SK-N-SH (cell line): ENCODE measurements around the gene IGFL1. TPM values are rescaled to one million over a fixed set of nuclear protein-coding genes. Genes with fewer than 3 reads are reported as not detected.
"Not testable (repeated sequence)": the region's sequence is repeated elsewhere in the genome, so short reads cannot be mapped to it uniquely, and the experiment has no call there.

ENCODE experiments used
- CTCF ChIA-PET: fragments of 300-600, 350-600 bp; formaldehyde crosslinking; extraction: SDS; loops from one replicate; lab custom pipeline; 2021; lab: Yijun Ruan, JAX
- POLR2A ChIA-PET: fragments of 350-600 bp; sonication (Branson Sonifier 250); formaldehyde crosslinking; extraction: SDS; loops from one replicate; lab custom pipeline; 2020; ENCODE audit warnings: antibody characterized with exemption, inconsistent platforms; lab: Yijun Ruan, JAX
- DNase-seq: peaks from one replicate; pipeline ENCODE4 v3.0.0; 2012
- H2AFZ ChIP-seq: fragments of 200-600 bp; sonication (generic); 2 replicates; pipeline ENCODE4 v1.8.1; 2016; ENCODE audit warnings: antibody characterized with exemption, mild to moderate bottlenecking, low read depth
- H3F3A ChIP-seq: fragments of 200-600 bp; sonication (generic); replicated peaks from 2 replicates; pipeline ENCODE3; 2016; ENCODE audit warnings: antibody characterized with exemption, mild to moderate bottlenecking; ENCODE audit not compliant: insufficient read depth
- H3K27ac ChIP-seq, 2 experiments: fragments of 200-500 bp in 1 of 2; fragments of 200-600 bp in 1 of 2; sonication (Bioruptor generic) in 1 of 2; sonication (generic), shearing (Covaris generic) in 1 of 2; 2 replicates each; pipeline versions ENCODE4 v1.5.1 to v1.6.1; 2014 to 2016; ENCODE audit warnings: low read depth in 2 of 2, inconsistent platforms in 1 of 2, low read length in 1 of 2, mild to moderate bottlenecking in 1 of 2, mixed read lengths in 1 of 2
- H3K27me3 ChIP-seq: fragments of 200-600 bp; sonication (generic), shearing (Covaris generic); 2 replicates; pipeline ENCODE4 v1.6.1; 2016; ENCODE audit warnings: mixed run types; ENCODE audit not compliant: insufficient read depth
- H3K36me3 ChIP-seq, 2 experiments: fragments of 200-500 bp in 1 of 2; fragments of 200-600 bp in 1 of 2; sonication (Bioruptor generic) in 1 of 2; sonication (generic) in 1 of 2; replicated peaks in 1 of 2; 2 replicates each; pipeline versions ENCODE3 to v1.5.1; 2014 to 2016; ENCODE audit warnings: low read length in 1 of 2, mild to moderate bottlenecking in 1 of 2; ENCODE audit not compliant: insufficient read depth in 2 of 2, control insufficient read depth in 1 of 2
- H3K4me1 ChIP-seq, 2 experiments: fragments of 200-500 bp in 1 of 2; fragments of 200-600 bp in 1 of 2; sonication (Bioruptor generic) in 1 of 2; sonication (generic), shearing (Covaris generic) in 1 of 2; 2 replicates each; pipeline versions ENCODE4 v1.5.1 to v1.6.1; 2014 to 2016; ENCODE audit warnings: low read depth in 1 of 2, low read length in 1 of 2, mixed run types in 1 of 2; ENCODE audit not compliant: insufficient read depth in 2 of 2, control insufficient read depth in 1 of 2
- H3K4me2 ChIP-seq: fragments of 200-600 bp; sonication (generic), shearing (Covaris generic); 2 replicates; pipeline ENCODE4 v1.6.1; 2017; ENCODE audit warnings: mixed run types
- H3K4me3 ChIP-seq, 2 experiments: fragments of 200-500 bp in 1 of 2; fragments of 200-600 bp in 1 of 2; sonication (Bioruptor generic) in 1 of 2; sonication (generic), shearing (Covaris generic) in 1 of 2; 2 replicates each; pipeline versions ENCODE4 v1.5.1 to v1.8.1; 2014 to 2016; ENCODE audit warnings: low read depth in 2 of 2, inconsistent platforms in 1 of 2, low read length in 1 of 2, mild to moderate bottlenecking in 1 of 2, mixed read lengths in 1 of 2, moderate library complexity in 1 of 2
- H3K79me2 ChIP-seq: fragments of 200-600 bp; sonication (generic); 2 replicates; pipeline ENCODE4 v1.8.1; 2017; ENCODE audit warnings: mild to moderate bottlenecking; ENCODE audit not compliant: insufficient read depth
- H3K9ac ChIP-seq: fragments of 200-600 bp; sonication (generic); 2 replicates; pipeline ENCODE4 v1.6.1; 2017; ENCODE audit warnings: mixed run types
- H3K9me2 ChIP-seq: fragments of 200-600 bp; sonication (generic); 2 replicates; pipeline ENCODE4 v1.6.1; 2017; ENCODE audit warnings: mixed run types
- H3K9me3 ChIP-seq: fragments of 200-600 bp; sonication (generic); 2 replicates; pipeline ENCODE4 v1.6.1; 2017; ENCODE audit warnings: mixed run types, mild to moderate bottlenecking, moderate library complexity
- H4K20me1 ChIP-seq: fragments of 200-600 bp; sonication (generic); 2 replicates; pipeline ENCODE4 v1.6.1; 2017; ENCODE audit warnings: mild to moderate bottlenecking, mixed run types; ENCODE audit not compliant: insufficient read depth
- EP300 ChIP-seq, 2 experiments: IDR thresholded peaks; 2 replicates each; pipeline versions ENCODE4 v1.4.0 to v1.6.1; 2012; ENCODE audit warnings: borderline replicate concordance in 1 of 2, low read depth in 1 of 2, low read length in 1 of 2
- EZH2phosphoT487 ChIP-seq: fragments of 200-600 bp; sonication (generic); IDR thresholded peaks from 2 replicates; pipeline ENCODE4 v1.6.1; 2017; ENCODE audit warnings: low read depth, mixed run types, mild to moderate bottlenecking, antibody characterized with exemption, moderate library complexity, borderline replicate concordance
- FOSL2 ChIP-seq: IDR thresholded peaks from 2 replicates; pipeline ENCODE4 v1.4.0; 2012; ENCODE audit warnings: low read depth, mild to moderate bottlenecking, moderate library complexity, borderline replicate concordance
- FOXJ3 ChIP-seq: sonication (generic); formaldehyde crosslinking; IDR thresholded peaks from 2 replicates; pipeline ENCODE4 v1.5.1; 2020; ENCODE audit warnings: mild to moderate bottlenecking, missing genetic modification reagents
- FOXM1 ChIP-seq: IDR thresholded peaks from 2 replicates; pipeline ENCODE4 v1.4.0; 2012; ENCODE audit warnings: low read depth, mild to moderate bottlenecking
- GABPA ChIP-seq: IDR thresholded peaks from 2 replicates; pipeline ENCODE4 v1.4.0; 2012; ENCODE audit warnings: low read depth, mild to moderate bottlenecking
- IRF3 ChIP-seq: fragments of 150-350 bp; IDR thresholded peaks from 2 replicates; pipeline ENCODE4 v1.6.1; 2016; ENCODE audit warnings: mild to moderate bottlenecking, low read depth, low read length
- NFIC ChIP-seq: IDR thresholded peaks from 2 replicates; pipeline ENCODE4 v1.4.0; 2012; ENCODE audit warnings: borderline replicate concordance
- RAD21 ChIP-seq: IDR thresholded peaks from 2 replicates; pipeline ENCODE4 v1.6.1; 2012; ENCODE audit warnings: mild to moderate bottlenecking, low read length
- RFX5 ChIP-seq: IDR thresholded peaks from 2 replicates; pipeline ENCODE4 v1.6.1; 2012; ENCODE audit warnings: mild to moderate bottlenecking, improper control_type of control experiment, low read length
- SIN3A ChIP-seq: IDR thresholded peaks from 2 replicates; pipeline ENCODE4 v1.6.1; 2012; ENCODE audit warnings: low read depth, mild to moderate bottlenecking, low read length, moderate library complexity, borderline replicate concordance
- USF2 ChIP-seq: fragments of 150-350 bp; IDR thresholded peaks from 2 replicates; pipeline ENCODE4 v1.6.1; 2017; ENCODE audit warnings: antibody characterized with exemption, low read length, low read depth, borderline replicate concordance
- WGBS: methylation state at CpG from one replicate; pipeline ENCODE4 v1.1.6; 2017; ENCODE audit warnings: low lambda C conversion rate; 5-methylcytosine and 5-hydroxymethylcytosine counted together
- polyA plus RNA-seq, 3 experiments: library from polyadenylated mRNA; depleted of rRNA; stranded (reverse); fragments of >200 nt; gene quantifications; 2 replicates each; pipeline ENCODE4 v1.2.3, GENCODE V29; 2012
- TF ChIP-seq, protein P1 (sequence below): IDR thresholded peaks from 2 replicates; pipeline ENCODE4 v1.4.0; 2012; ENCODE audit warnings: low read depth, borderline replicate concordance
- TF ChIP-seq, protein P2 (sequence below): IDR thresholded peaks from 2 replicates; pipeline ENCODE4; 2012

The IGFL1 gene
- polyA plus RNA-seq, 1 of the 3 experiments (the other 2 are of a cell fraction), result not detected

GRCh38 chr19:46271481-46272197, 42.1 kb downstream of the IGFL1 start (continued):
- TF ChIP-seq SIN3A, result peak; percentile 52; the same call in 1 of the 2 replicates
- TF ChIP-seq RAD21, result no peak
- no peak for TF ChIP-seq IRF3
- TF ChIP-seq FOXM1, result no peak
- TF ChIP-seq EP300 (IDR thresholded peaks at IDR 0.05; ENCODE audit: borderline replicate concordance in 1 of 2, low read depth in 1 of 2, low read length in 1 of 2), result peak in 1 of 2 experiments; percentile 88; a peak in 2 of 4 replicates
- TF ChIP-seq USF2, result no peak
- no peak for TF ChIP-seq EZH2phosphoT487
- no peak for TF ChIP-seq RFX5
- no peak for TF ChIP-seq FOXJ3 (CRISPR knock-in tag)

DNA sequence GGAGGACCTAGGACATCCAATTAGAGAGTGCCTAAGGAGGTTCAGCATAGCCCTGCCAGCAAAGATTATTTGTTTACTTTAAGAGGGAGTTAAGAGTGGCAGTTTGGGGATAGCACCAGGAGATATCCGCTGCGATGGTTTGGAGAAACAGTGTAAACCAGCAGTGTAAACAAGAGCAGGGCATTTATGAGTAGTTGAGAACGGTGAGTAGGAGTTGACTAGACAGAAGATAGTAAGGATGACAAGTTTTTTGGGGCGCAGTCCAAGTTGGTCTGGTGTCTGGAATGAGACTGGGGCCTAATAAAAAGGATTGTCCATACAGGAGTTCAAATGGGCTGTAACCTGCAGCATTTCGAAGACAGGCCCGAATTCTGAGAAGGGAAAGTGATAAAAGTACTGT, 44.4 kb downstream of the IGFL1 start:
- H3K79me2 ChIP-seq, H3K4me1 ChIP-seq, DNase-seq, H3K9me3 ChIP-seq, H3K36me3 ChIP-seq, H3K9ac ChIP-seq, H3K4me2 ChIP-seq, H2AFZ ChIP-seq, H3K9me2 ChIP-seq, H4K20me1 ChIP-seq, POLR2A ChIA-PET, H3K27ac ChIP-seq, H3K4me3 ChIP-seq, CTCF ChIA-PET, H3K27me3 ChIP-seq: not testable (repeated sequence)
- peaks cover 21% of the 10 kb centered on the region for H3F3A ChIP-seq
- 81% methylated on average over 6 of the region's 6 CpGs for WGBS

DNA sequence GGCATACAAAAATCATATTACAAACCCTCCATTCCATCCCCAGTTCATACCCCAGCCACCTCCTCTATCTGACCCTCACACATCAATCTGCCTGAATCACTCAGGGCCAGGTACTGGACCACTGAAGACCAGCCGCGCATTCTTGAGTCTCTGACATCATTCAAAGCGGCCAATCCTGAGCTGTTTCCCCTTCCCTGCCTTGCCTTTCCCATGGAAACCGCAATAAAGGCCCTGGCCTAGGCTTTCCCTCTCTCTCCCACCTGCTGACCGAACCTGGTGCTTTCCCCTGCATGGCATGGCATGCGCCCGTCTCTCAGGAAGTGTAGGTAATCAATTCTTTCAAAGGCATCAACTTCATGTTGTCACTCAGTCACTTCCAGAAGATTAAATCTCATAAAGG, 49.6 kb downstream of the IGFL1 start:
- DNase-seq, result no peak
- H3K9me3 ChIP-seq, result no peaks in the 10 kb centered on the region
- TF ChIP-seq, protein P1, sequence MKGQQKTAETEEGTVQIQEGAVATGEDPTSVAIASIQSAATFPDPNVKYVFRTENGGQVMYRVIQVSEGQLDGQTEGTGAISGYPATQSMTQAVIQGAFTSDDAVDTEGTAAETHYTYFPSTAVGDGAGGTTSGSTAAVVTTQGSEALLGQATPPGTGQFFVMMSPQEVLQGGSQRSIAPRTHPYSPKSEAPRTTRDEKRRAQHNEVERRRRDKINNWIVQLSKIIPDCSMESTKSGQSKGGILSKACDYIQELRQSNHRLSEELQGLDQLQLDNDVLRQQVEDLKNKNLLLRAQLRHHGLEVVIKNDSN, result no peak
- TF ChIP-seq FOSL2, result no peak
- TF ChIP-seq, protein P2, sequence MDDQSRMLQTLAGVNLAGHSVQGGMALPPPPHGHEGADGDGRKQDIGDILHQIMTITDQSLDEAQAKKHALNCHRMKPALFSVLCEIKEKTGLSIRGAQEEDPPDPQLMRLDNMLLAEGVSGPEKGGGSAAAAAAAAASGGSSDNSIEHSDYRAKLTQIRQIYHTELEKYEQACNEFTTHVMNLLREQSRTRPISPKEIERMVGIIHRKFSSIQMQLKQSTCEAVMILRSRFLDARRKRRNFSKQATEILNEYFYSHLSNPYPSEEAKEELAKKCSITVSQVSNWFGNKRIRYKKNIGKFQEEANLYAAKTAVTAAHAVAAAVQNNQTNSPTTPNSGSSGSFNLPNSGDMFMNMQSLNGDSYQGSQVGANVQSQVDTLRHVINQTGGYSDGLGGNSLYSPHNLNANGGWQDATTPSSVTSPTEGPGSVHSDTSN, result no peak
- TF ChIP-seq GABPA, result no peak
- TF ChIP-seq NFIC, result no peak
- TF ChIP-seq, all 33 proteins: peak for 0
- ChIA-PET CTCF (interaction anchor here (2.4 to 7.2 kb wide), 6 partner anchors 10 to 234 kb away, joined by 13 to 78 read pairs (median 30); partner anchors contain the start of gene HIF3A), POLR2A (no interaction called here)
- WGBS, result 83% methylated on average over 7 of the region's 7 CpGs
- Histone ChIP-seq H3K36me3 (no peaks in the 10 kb centered on the region), H4K20me1 (no peaks in the 10 kb centered on the region), H3K27ac (no peak overlapping the region), H3K4me3 (no peak overlapping the region), H3K79me2 (no peaks in the 10 kb centered on the region), H3K9me2 (no peaks in the 10 kb centered on the region), H3K4me2 (no peak overlapping the region), H3K27me3 (no peaks in the 10 kb centered on the region; the same call in 1 of the 2 replicates), H3K4me1 (no peaks in the 10 kb centered on the region), H3F3A (no peaks in the 10 kb centered on the region), H3K9ac (no peak overlapping the region), H2AFZ (no peak overlapping the region)
